Kidney glomerular epithelial cell (primary cell): ENCODE results near the gene ZNF740.
A peak's percentile ranks its signal among the peaks of the same experiment; 100 is the strongest.

Experiments
- DNase-seq: peaks from one replicate; lab custom pipeline; 2025; lab: John Stamatoyannopoulos, UW

ZNF740 gene

GRCh38 chr12:53214221-53214620, 33.7 kb downstream of the ZNF740 start:
- DNase-seq = no peak

GRCh38 chr12:53214687-53215455, 34.3 kb downstream of the ZNF740 start:
- DNase-seq = no peak

- no peak for DNase-seq
Observed at GRCh38 chr12:53215497-53215896, 35.0 kb downstream of the ZNF740 start.

- DNase-seq = no peak
Observed at GRCh38 chr12:53217051-53217930, 36.8 kb downstream of the ZNF740 start.

- DNase-seq = no peak
Observed at GRCh38 chr12:53217931-53218307, 37.4 kb downstream of the ZNF740 start.

- DNase-seq = no peak
Observed at GRCh38 chr12:53218551-53219291, 38.2 kb downstream of the ZNF740 start.

GRCh38 chr12:53219292-53219955, 38.9 kb downstream of the ZNF740 start:
- DNase-seq = no peak

GRCh38 chr12:53219956-53220693, 39.6 kb downstream of the ZNF740 start:
- DNase-seq = no peak

- DNase-seq = peak; percentile 90
Observed at GRCh38 chr12:53220694-53221202, 40.2 kb downstream of the ZNF740 start.

- peak; percentile 48 for DNase-seq
Observed at GRCh38 chr12:53221203-53222080, 40.9 kb downstream of the ZNF740 start.

- DNase-seq = no peak
Observed at GRCh38 chr12:53222170-53222721, 41.7 kb downstream of the ZNF740 start.

GRCh38 chr12:53222806-53223261, 42.3 kb downstream of the ZNF740 start:
- no peak for DNase-seq

GRCh38 chr12:53223389-53224060, 43.0 kb downstream of the ZNF740 start:
- DNase-seq = no peak

- no peak for DNase-seq
Observed at GRCh38 chr12:53224061-53224896, 43.8 kb downstream of the ZNF740 start.

- no peak for DNase-seq
Observed at GRCh38 chr12:53224897-53225634, 44.5 kb downstream of the ZNF740 start.

GRCh38 chr12:53225635-53226424, 45.3 kb downstream of the ZNF740 start:
- no peak for DNase-seq
